Measurements from ENCODE around the gene STRIP2.

Gene STRIP2

DNA sequence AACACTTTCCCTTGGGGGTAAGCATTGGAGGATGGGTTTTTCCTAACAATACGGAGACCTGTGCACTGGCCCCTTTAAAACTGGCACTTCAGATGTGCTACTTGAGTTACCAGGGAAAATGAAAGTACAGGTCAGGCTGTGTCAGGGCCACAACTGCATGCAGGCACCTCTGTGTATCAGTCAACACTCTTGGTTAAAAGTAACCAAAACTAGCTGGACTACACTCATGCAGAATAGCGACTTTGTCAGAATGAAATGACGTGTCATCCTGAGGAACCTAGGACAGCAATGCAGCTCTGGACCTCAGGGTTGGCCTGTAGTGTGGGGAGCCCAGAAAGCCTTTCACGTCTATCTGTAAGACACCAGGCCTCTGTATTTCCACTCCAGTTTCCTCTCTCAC lies 34.3 kb downstream of the STRIP2 start:
- TF ChIP-seq NFIC (IDR thresholded peaks at IDR 0.05) = no peak
- TF ChIP-seq RAD21 (IDR thresholded peaks at IDR 0.05; ENCODE audit: low read depth) = no peak

DNA sequence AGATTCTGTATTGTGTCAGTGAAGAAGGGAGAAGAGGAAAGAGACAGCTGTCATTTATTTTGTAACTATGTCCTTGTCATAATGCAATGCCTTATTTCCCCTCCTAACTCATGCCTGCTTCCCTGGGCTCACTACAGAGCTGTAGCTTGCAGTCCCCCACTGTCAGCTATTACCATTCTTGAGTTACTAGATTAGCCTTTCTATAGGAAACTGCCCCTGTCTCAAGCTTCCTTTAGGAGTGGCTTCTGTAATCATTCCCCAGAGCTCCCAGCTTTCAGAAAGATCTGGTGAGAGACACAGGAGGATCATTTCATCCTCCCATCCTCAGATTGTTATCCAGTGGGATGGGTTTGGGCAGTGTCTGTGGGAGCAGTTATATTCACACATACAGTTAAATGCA lies 35.7 kb downstream of the STRIP2 start:
- no peak for TF ChIP-seq TAF1 (IDR thresholded peaks at IDR 0.05; ENCODE audit: low read depth)
- no peak for TF ChIP-seq RAD21 (IDR thresholded peaks at IDR 0.05; ENCODE audit: low read depth)
- TF ChIP-seq, protein P1, sequence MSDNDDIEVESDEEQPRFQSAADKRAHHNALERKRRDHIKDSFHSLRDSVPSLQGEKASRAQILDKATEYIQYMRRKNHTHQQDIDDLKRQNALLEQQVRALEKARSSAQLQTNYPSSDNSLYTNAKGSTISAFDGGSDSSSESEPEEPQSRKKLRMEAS (IDR thresholded peaks at IDR 0.05) = no peak
- TF ChIP-seq, protein P2, sequence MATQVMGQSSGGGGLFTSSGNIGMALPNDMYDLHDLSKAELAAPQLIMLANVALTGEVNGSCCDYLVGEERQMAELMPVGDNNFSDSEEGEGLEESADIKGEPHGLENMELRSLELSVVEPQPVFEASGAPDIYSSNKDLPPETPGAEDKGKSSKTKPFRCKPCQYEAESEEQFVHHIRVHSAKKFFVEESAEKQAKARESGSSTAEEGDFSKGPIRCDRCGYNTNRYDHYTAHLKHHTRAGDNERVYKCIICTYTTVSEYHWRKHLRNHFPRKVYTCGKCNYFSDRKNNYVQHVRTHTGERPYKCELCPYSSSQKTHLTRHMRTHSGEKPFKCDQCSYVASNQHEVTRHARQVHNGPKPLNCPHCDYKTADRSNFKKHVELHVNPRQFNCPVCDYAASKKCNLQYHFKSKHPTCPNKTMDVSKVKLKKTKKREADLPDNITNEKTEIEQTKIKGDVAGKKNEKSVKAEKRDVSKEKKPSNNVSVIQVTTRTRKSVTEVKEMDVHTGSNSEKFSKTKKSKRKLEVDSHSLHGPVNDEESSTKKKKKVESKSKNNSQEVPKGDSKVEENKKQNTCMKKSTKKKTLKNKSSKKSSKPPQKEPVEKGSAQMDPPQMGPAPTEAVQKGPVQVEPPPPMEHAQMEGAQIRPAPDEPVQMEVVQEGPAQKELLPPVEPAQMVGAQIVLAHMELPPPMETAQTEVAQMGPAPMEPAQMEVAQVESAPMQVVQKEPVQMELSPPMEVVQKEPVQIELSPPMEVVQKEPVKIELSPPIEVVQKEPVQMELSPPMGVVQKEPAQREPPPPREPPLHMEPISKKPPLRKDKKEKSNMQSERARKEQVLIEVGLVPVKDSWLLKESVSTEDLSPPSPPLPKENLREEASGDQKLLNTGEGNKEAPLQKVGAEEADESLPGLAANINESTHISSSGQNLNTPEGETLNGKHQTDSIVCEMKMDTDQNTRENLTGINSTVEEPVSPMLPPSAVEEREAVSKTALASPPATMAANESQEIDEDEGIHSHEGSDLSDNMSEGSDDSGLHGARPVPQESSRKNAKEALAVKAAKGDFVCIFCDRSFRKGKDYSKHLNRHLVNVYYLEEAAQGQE (IDR thresholded peaks at IDR 0.05; ENCODE audit: low read depth) = no peak
- TF ChIP-seq EP300 (IDR thresholded peaks at IDR 0.05; ENCODE audit: borderline replicate concordance) = no peak
- no peak for TF ChIP-seq YY1 (IDR thresholded peaks at IDR 0.05; ENCODE audit: low read depth)
- TF ChIP-seq, protein P3, sequence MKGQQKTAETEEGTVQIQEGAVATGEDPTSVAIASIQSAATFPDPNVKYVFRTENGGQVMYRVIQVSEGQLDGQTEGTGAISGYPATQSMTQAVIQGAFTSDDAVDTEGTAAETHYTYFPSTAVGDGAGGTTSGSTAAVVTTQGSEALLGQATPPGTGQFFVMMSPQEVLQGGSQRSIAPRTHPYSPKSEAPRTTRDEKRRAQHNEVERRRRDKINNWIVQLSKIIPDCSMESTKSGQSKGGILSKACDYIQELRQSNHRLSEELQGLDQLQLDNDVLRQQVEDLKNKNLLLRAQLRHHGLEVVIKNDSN (IDR thresholded peaks at IDR 0.05) = no peak
- no peak for TF ChIP-seq FOXM1 (IDR thresholded peaks at IDR 0.05; ENCODE audit: borderline replicate concordance, low read depth)
- no peak for TF ChIP-seq CEBPB (IDR thresholded peaks at IDR 0.05)
- TF ChIP-seq TEAD4 (IDR thresholded peaks at IDR 0.05) = no peak

DNA sequence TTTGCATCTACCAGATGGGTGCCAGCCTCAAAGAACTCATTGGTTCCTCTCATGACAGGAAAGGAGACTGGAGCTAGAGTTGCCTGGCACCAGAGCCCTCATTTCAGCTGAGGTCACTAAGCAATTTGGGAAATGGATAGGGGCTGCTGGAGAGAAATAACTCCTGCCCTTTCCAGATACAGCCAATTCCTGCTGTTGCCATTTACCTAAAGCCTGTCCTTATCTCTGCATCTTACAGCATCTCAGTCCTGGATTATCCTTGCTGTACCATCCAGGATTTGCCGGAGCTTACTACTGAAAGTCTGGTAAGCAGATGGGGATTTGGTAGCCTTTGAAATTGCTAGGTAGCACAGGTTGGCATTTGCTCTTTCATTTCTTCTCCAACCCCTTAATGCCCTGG lies 36.2 kb downstream of the STRIP2 start:
- TF ChIP-seq, protein P2 (IDR thresholded peaks at IDR 0.05; ENCODE audit: low read depth) = no peak
- TF ChIP-seq YY1 (IDR thresholded peaks at IDR 0.05; ENCODE audit: low read depth) (no peak), TAF1 (IDR thresholded peaks at IDR 0.05; ENCODE audit: low read depth) (no peak), EGR1 (IDR thresholded peaks at IDR 0.05) (no peak), CREB1 (IDR thresholded peaks at IDR 0.05; ENCODE audit: low read depth) (no peak)

DNA sequence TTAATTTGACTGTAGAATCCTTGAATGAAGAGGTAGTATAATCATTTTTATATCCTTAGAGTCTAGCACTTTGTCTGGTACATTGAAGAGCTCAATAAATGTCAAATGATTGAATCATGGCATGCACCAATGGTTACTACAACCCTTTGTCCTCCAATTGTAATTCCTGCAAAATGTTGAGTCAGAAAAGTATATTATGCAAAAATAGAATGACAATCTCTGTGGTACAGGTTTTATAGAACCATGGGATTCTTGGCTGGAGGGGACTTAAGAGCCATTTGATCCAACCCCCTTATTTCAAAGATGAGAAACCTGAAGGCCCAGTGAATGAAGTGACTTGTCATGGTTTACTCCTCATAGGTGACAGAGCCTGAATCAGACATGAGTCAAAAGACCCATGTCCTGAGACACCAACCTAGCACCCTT lies 37.2 kb downstream of the STRIP2 start:
- TF ChIP-seq RAD21 (IDR thresholded peaks at IDR 0.05; ENCODE audit: low read depth) (no peak), TCF12 (IDR thresholded peaks at IDR 0.05; ENCODE audit: low read depth) (no peak), YY1 (IDR thresholded peaks at IDR 0.05; ENCODE audit: low read depth) (no peak), TEAD4 (IDR thresholded peaks at IDR 0.05) (no peak), TAF1 (IDR thresholded peaks at IDR 0.05; ENCODE audit: low read depth) (no peak), EP300 (IDR thresholded peaks at IDR 0.05; ENCODE audit: borderline replicate concordance) (no peak), CEBPB (IDR thresholded peaks at IDR 0.05) (no peak), FOXM1 (IDR thresholded peaks at IDR 0.05; ENCODE audit: borderline replicate concordance, low read depth) (no peak), CREB1 (IDR thresholded peaks at IDR 0.05; ENCODE audit: low read depth) (no peak), NFIC (IDR thresholded peaks at IDR 0.05) (no peak), ZBTB7A (IDR thresholded peaks at IDR 0.05; ENCODE audit: low read depth) (no peak), EGR1 (IDR thresholded peaks at IDR 0.05) (no peak)
- TF ChIP-seq, protein P2 (IDR thresholded peaks at IDR 0.05; ENCODE audit: low read depth) = no peak
- TF ChIP-seq, protein P1 (IDR thresholded peaks at IDR 0.05) = no peak
- TF ChIP-seq, protein P3 (IDR thresholded peaks at IDR 0.05) = no peak

DNA sequence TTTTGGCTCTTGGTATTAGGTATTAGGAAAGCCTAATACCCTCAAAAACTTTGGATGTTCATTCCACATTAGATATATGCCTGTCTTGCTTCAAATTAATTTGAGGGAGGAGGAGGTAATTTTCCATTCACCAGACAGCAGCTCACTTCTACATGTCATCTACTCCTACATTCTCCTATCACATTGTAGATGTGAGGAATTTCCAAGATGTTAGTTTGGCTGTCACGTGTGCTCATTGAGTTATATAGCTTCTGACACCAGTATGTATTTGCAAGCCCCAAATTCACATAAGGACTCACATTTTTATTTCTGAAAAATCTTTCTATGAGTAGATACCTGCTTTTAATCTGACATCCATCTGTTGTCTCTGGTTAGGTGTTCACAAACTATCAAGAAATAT lies 45.6 kb downstream of the STRIP2 start:
- TF ChIP-seq NFIC (IDR thresholded peaks at IDR 0.05) = no peak
- TF ChIP-seq EP300 (IDR thresholded peaks at IDR 0.05; ENCODE audit: borderline replicate concordance) = no peak
- TF ChIP-seq, protein P3 (IDR thresholded peaks at IDR 0.05) = no peak
- no peak for TF ChIP-seq CREB1 (IDR thresholded peaks at IDR 0.05; ENCODE audit: low read depth)
- no peak for TF ChIP-seq TCF12 (IDR thresholded peaks at IDR 0.05; ENCODE audit: low read depth)
- TF ChIP-seq, protein P1 (IDR thresholded peaks at IDR 0.05) = no peak
- TF ChIP-seq ZBTB7A (IDR thresholded peaks at IDR 0.05; ENCODE audit: low read depth) = no peak
- no peak for TF ChIP-seq EGR1 (IDR thresholded peaks at IDR 0.05)
- TF ChIP-seq, protein P2 (IDR thresholded peaks at IDR 0.05; ENCODE audit: low read depth) = no peak
- TF ChIP-seq YY1 (IDR thresholded peaks at IDR 0.05; ENCODE audit: low read depth) = no peak
- no peak for TF ChIP-seq FOXM1 (IDR thresholded peaks at IDR 0.05; ENCODE audit: borderline replicate concordance, low read depth)
- no peak for TF ChIP-seq CEBPB (IDR thresholded peaks at IDR 0.05)
- no peak for TF ChIP-seq TEAD4 (IDR thresholded peaks at IDR 0.05)
- TF ChIP-seq TAF1 (IDR thresholded peaks at IDR 0.05; ENCODE audit: low read depth) = no peak
- no peak for TF ChIP-seq RAD21 (IDR thresholded peaks at IDR 0.05; ENCODE audit: low read depth)

All from Ishikawa (cell line).